ENCODE results near the gene ZFPM1.

DNA sequence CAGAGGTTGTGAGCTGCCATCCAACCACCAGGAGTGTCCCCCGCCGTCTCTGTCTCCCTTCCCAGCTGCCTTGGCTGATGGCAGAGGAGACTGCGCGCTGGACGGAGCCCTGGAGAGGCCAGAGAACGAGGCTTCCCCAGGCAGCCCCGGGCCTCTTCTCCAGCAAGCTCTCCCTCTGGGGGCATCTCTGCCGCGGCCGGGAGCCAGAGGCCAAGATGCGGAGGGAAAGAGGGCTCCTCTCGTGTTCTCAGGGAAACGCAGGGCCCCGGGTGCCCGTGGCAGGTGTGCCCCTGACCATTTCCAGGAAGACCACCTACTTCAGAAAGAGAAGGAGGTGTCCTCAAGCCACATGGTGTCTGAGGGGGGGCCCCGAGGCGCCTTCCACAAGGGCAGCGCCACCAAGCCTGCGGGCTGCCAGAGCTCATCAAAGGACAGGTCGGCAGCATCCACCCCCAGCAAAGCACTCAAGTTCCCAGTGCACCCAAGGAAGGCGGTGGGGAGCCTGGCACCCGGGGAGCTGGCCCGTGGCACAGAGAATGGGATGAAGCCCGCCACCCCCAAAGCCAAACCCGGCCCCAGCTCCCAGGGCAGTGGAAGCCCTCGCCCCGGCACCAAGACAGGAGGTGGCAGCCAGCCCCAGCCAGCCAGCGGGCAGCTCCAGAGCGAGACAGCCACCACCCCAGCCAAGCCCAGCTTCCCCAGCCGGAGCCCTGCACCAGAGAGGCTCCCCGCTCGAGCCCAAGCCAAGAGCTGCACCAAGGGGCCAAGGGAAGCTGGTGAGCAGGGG is 14.8 kb upstream of the ZFPM1 start:
- TF ChIP-seq, protein P1, sequence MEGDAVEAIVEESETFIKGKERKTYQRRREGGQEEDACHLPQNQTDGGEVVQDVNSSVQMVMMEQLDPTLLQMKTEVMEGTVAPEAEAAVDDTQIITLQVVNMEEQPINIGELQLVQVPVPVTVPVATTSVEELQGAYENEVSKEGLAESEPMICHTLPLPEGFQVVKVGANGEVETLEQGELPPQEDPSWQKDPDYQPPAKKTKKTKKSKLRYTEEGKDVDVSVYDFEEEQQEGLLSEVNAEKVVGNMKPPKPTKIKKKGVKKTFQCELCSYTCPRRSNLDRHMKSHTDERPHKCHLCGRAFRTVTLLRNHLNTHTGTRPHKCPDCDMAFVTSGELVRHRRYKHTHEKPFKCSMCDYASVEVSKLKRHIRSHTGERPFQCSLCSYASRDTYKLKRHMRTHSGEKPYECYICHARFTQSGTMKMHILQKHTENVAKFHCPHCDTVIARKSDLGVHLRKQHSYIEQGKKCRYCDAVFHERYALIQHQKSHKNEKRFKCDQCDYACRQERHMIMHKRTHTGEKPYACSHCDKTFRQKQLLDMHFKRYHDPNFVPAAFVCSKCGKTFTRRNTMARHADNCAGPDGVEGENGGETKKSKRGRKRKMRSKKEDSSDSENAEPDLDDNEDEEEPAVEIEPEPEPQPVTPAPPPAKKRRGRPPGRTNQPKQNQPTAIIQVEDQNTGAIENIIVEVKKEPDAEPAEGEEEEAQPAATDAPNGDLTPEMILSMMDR (IDR thresholded peaks at IDR 0.05; ENCODE audit: insufficient read depth, low read length, poor library complexity, severe bottlenecking) = no peak
- TF ChIP-seq EZH2phosphoT487 (conservative IDR thresholded peaks at IDR 0.05; ENCODE audit: low read length) = no peak

Data from SU-DHL-6 (cell line).